ENCODE results near the gene ASB6.

DNA sequence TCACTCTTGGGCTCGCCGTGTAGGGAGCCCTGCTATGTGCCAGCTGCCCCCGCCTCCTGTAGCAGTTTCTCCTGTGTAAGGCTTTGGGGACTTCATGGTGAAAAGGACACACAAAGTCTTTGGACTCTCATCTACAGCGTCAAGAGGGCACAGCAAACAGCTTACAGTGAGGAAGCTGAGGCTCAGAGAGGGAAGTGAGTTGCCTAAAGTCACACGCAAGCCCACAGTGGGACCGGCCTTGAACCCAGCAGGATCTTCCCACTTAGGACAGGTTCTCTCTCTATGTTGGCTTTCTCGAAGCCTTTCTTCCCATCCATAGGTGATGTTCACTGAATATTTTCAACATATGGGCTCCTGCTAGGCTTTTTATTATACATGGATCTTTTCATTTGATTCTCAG is 13.7 kb upstream of the ASB6 start:
- TF ChIP-seq, protein P1, sequence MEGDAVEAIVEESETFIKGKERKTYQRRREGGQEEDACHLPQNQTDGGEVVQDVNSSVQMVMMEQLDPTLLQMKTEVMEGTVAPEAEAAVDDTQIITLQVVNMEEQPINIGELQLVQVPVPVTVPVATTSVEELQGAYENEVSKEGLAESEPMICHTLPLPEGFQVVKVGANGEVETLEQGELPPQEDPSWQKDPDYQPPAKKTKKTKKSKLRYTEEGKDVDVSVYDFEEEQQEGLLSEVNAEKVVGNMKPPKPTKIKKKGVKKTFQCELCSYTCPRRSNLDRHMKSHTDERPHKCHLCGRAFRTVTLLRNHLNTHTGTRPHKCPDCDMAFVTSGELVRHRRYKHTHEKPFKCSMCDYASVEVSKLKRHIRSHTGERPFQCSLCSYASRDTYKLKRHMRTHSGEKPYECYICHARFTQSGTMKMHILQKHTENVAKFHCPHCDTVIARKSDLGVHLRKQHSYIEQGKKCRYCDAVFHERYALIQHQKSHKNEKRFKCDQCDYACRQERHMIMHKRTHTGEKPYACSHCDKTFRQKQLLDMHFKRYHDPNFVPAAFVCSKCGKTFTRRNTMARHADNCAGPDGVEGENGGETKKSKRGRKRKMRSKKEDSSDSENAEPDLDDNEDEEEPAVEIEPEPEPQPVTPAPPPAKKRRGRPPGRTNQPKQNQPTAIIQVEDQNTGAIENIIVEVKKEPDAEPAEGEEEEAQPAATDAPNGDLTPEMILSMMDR (IDR thresholded peaks at IDR 0.05), result no peak
- TF ChIP-seq EZH2 (IDR thresholded peaks at IDR 0.05), result no peak
- TF ChIP-seq EZH2phosphoT487 (IDR thresholded peaks at IDR 0.05), result no peak

Data from neural progenitor cell (in vitro differentiated cells).